GM12878 (cell line): ENCODE data around the gene SLC28A2. TPM values are rescaled to one million over a fixed set of nuclear protein-coding genes. Genes with fewer than 3 reads are reported as not detected.

ENCODE experiments used
- ATAC-seq: fragments of 200-7000 bp; cut with Tn5 transposase; 3 replicates; pipeline ENCODE4 v1.9.1; 2020; ENCODE audit warnings: mild to moderate bottlenecking, moderate library complexity
- BruUV-seq: library from RNA; stranded (reverse); fragments of 400-500 nt; replicated peaks from 2 replicates; lab custom pipeline; 2021; lab: Mats Ljungman, UMichigan
- CTCF ChIA-PET: fragments of 300-600 bp; sonication (Branson Sonifier 250); formaldehyde crosslinking; extraction: SDS; loops from one replicate; lab custom pipeline; 2021; ENCODE audit warnings: inconsistent platforms; lab: Yijun Ruan, JAX
- POLR2A ChIA-PET: fragments of 350-600 bp; formaldehyde crosslinking; extraction: SDS; loops from one replicate; lab custom pipeline; 2021; ENCODE audit warnings: inconsistent platforms; lab: Charles Lee
- RAD21 ChIA-PET: fragments of 300-600 bp; sonication (Branson Sonifier 250); formaldehyde crosslinking; loops from one replicate; lab custom pipeline; 2023; ENCODE audit warnings: antibody characterized with exemption; ENCODE audit not compliant: unreplicated experiment; lab: Charles Lee
- SMC1A ChIA-PET: fragments of 300-600 bp; sonication (Branson Sonifier 250); formaldehyde crosslinking; loops from one replicate; lab custom pipeline; 2023; ENCODE audit not compliant: unreplicated experiment, uncharacterized antibody; lab: Charles Lee
- DNase-seq: peaks from one replicate; pipeline ENCODE4 v3.0.0-alpha.2; 2011; ENCODE audit warnings: low read depth, low spot score
- FAIRE-seq: peaks from 3 replicates; lab custom pipeline; 2011; peaks lifted over from hg19 to GRCh38; lab: Jason Lieb, UNC
- H2AFZ ChIP-seq: 2 replicates; pipeline ENCODE4 v1.6.0; 2011; ENCODE audit warnings: low read depth, low read length, control low read depth; ENCODE audit not compliant: control insufficient read depth
- H3K27ac ChIP-seq: 2 replicates; pipeline ENCODE4 v1.5.1; 2011; ENCODE audit warnings: control low read depth; ENCODE audit not compliant: control insufficient read depth, insufficient read depth
- H3K27me3 ChIP-seq, 2 experiments: replicated peaks in 1 of 2; 2 replicates each; pipeline versions ENCODE4 v1.6.0 to v1.6.1; 2011; ENCODE audit warnings: low read length in 1 of 2; ENCODE audit not compliant: control insufficient read depth in 2 of 2, insufficient read depth in 2 of 2
- H3K36me3 ChIP-seq, 2 experiments: 2 replicates each; pipeline ENCODE4 v1.5.1; 2011; ENCODE audit warnings: low read length in 1 of 2; ENCODE audit not compliant: control insufficient read depth in 2 of 2, insufficient read depth in 2 of 2
- H3K4me1 ChIP-seq: 2 replicates; pipeline ENCODE4 v1.6.1; 2011; ENCODE audit warnings: mild to moderate bottlenecking, low read length, moderate library complexity, mixed read lengths; ENCODE audit not compliant: control insufficient read depth, insufficient read depth
- H3K4me2 ChIP-seq: 2 replicates; pipeline ENCODE4 v1.6.0; 2011; ENCODE audit warnings: control low read depth; ENCODE audit not compliant: control insufficient read depth, insufficient read depth
- H3K4me3 ChIP-seq: fragments of 200-600 bp; sonication (generic); 2 replicates; pipeline ENCODE4 v1.5.1; 2016
- H3K79me2 ChIP-seq: 2 replicates; pipeline ENCODE4 v1.6.0; 2011; ENCODE audit warnings: low read length; ENCODE audit not compliant: control insufficient read depth, insufficient read depth
- H3K9ac ChIP-seq: 2 replicates; pipeline ENCODE4 v1.8.0; 2011; ENCODE audit warnings: low read length, control low read depth, mixed read lengths; ENCODE audit not compliant: control insufficient read depth, insufficient read depth
- H3K9me3 ChIP-seq: replicated peaks from 3 replicates; pipeline ENCODE4 v1.5.1; 2011; ENCODE audit warnings: mild to moderate bottlenecking, low read length; ENCODE audit not compliant: control insufficient read depth, insufficient read depth
- H4K20me1 ChIP-seq: 2 replicates; pipeline ENCODE4 v1.6.0; 2011; ENCODE audit not compliant: control insufficient read depth, insufficient read depth
- BRCA1 ChIP-seq: IDR thresholded peaks from 2 replicates; pipeline ENCODE4 v1.6.1; 2011; ENCODE audit warnings: low read depth, low read length, improper control_type of control experiment
- CUX1 ChIP-seq: IDR thresholded peaks from 2 replicates; pipeline ENCODE4 v1.6.1; 2012; ENCODE audit warnings: improper control_type of control experiment, low read depth, low read length; ENCODE audit not compliant: insufficient replicate concordance
- DPF2 ChIP-seq: fragments of 450-650 bp; IDR thresholded peaks from 2 replicates; pipeline ENCODE4 v1.6.1; 2017; ENCODE audit warnings: mild to moderate bottlenecking
- EED ChIP-seq: sonication (generic); IDR thresholded peaks from 2 replicates; pipeline ENCODE4 v1.6.1; 2016; ENCODE audit warnings: antibody characterized with exemption, low read depth
- JUND ChIP-seq: IDR thresholded peaks from 2 replicates; pipeline ENCODE4 v1.6.1; 2012; ENCODE audit warnings: low read depth, mild to moderate bottlenecking, low read length, improper control_type of control experiment, moderate library complexity
- NFXL1 ChIP-seq: fragments of 450-650 bp; IDR thresholded peaks from 2 replicates; pipeline ENCODE4 v1.6.1; 2017; ENCODE audit warnings: antibody characterized with exemption, mild to moderate bottlenecking, borderline replicate concordance
- NR2F1 ChIP-seq: fragments of 450-650 bp; conservative IDR thresholded peaks from 2 replicates; pipeline ENCODE4 v1.6.1; 2017; ENCODE audit warnings: mild to moderate bottlenecking
- RBBP5 ChIP-seq: fragments of 200-600 bp; sonication (generic); conservative IDR thresholded peaks from 2 replicates; pipeline ENCODE4 v1.6.1; 2016
- SMC3 ChIP-seq: IDR thresholded peaks from 2 replicates; pipeline ENCODE4 v1.6.1; 2011; ENCODE audit warnings: low read length, improper control_type of control experiment, borderline replicate concordance
- SRF ChIP-seq, 2 experiments: IDR thresholded peaks; 2 replicates each; pipeline ENCODE4 v1.6.1; 2011; ENCODE audit warnings: low read depth in 2 of 2, low read length in 2 of 2, mild to moderate bottlenecking in 1 of 2, moderate library complexity in 1 of 2
- STAT3 ChIP-seq: IDR thresholded peaks from 2 replicates; pipeline ENCODE4 v1.6.1; 2011; ENCODE audit warnings: low read depth, low read length, improper control_type of control experiment
- YY1 ChIP-seq: IDR thresholded peaks from 2 replicates; pipeline ENCODE4 v1.6.1; 2011; ENCODE audit warnings: low read depth, mild to moderate bottlenecking, low read length
- WGBS: methylation state at CpG from one replicate; pipeline ENCODE4 v1.1.6; 2016; ENCODE audit warnings: low lambda C conversion rate; ENCODE audit not compliant: insufficient replicate concordance, insufficient coverage; ENCODE audit errors: missing lambda C conversion rate; 5-methylcytosine and 5-hydroxymethylcytosine counted together
- in situ Hi-C: fragments of 300-500 bp; cut with MboI; formaldehyde crosslinking; loops from 9 replicates; pipeline ENCODE4 v1.14.3; 2018; ENCODE audit warnings: mixed read lengths
- intact Hi-C: fragments of 100-400 bp; cut with micrococcal nuclease; formaldehyde crosslinking; loops from one replicate; pipeline ENCODE4 v1.14.2; 2022; ENCODE audit not compliant: unreplicated experiment
- polyA plus RNA-seq, 11 experiments: library from polyadenylated mRNA; depleted of rRNA in 4 of 11; unstranded in 6 of 11; stranded (reverse) in 5 of 11; fragments of >200 nt; fragmentation: Nextera tagmentation in 4 of 11; fragmentation: Illumina TruSeq in 1 of 11; extraction: Ambion mirVana in 4 of 11; extraction: Trizol in 1 of 11; gene quantifications; 1 replicate in 1 of 11; 2 replicates in 10 of 11; pipeline versions ENCODE4 v1.2.1 to v1.2.3, GENCODE V29; 2011 to 2016; ENCODE audit warnings: inconsistent platforms in 2 of 11, missing spikeins in 2 of 11, low read depth in 1 of 11
- total RNA-seq, 4 experiments: library from RNA; depleted of rRNA in 3 of 4; stranded (reverse); fragments of >200 nt in 3 of 4; fragmentation: Illumina TruSeq in 1 of 4; extraction: Trizol in 1 of 4; gene quantifications; 2 replicates each; pipeline versions ENCODE4 v1.2.1 to v1.2.3, GENCODE V29; 2013 to 2021
- TF ChIP-seq, protein P1 (sequence below): fragments of 450-650 bp; IDR thresholded peaks from 2 replicates; pipeline ENCODE4 v1.6.1; 2014; ENCODE audit warnings: mild to moderate bottlenecking
- TF ChIP-seq, protein P2 (sequence below): IDR thresholded peaks from 2 replicates; pipeline ENCODE4 v1.6.1; 2011; ENCODE audit warnings: borderline replicate concordance, low read depth, mild to moderate bottlenecking, moderate library complexity, low read length; ENCODE audit not compliant: insufficient read depth, poor library complexity, severe bottlenecking

SLC28A2 gene
- total and polyA plus RNA-seq, 10 of the 15 experiments (the other 5 are each of a cell fraction or from before 2014, with no cell fraction given): 0.02 to 0.21 (median 0.14) TPM; not detected in 6

- no peak for DNase-seq
- CTCF ChIA-PET: interaction anchor here (0.7 to 1.1 kb wide), 3 partner anchors 17 to 105 kb away, joined by 3 to 4 read pairs (median 4); no protein-coding TSS in a partner anchor
- no peaks in the 10 kb centered on the region for H4K20me1 ChIP-seq
- intact Hi-C loops (no loop called here), in situ Hi-C loops (no loop called here)
- H3K9ac ChIP-seq: no peak overlapping the region
- H3K79me2 ChIP-seq: no peaks in the 10 kb centered on the region
- SMC1A ChIA-PET: no interaction called here
- H3K4me1 ChIP-seq: no peaks in the 10 kb centered on the region
- H3K9me3 ChIP-seq: no peaks in the 10 kb centered on the region
- no TSS peak for BruUV-seq
- no peak overlapping the region for H2AFZ ChIP-seq
- RAD21 ChIA-PET: no interaction called here
- no peak for ATAC-seq
- no peak for FAIRE-seq
- no peak overlapping the region for H3K4me2 ChIP-seq
- H3K27me3 ChIP-seq: no peaks in the 10 kb centered on the region
- POLR2A ChIA-PET: no interaction called here
- H3K36me3 ChIP-seq: no peaks in the 10 kb centered on the region
- no peak overlapping the region for H3K27ac ChIP-seq
- 52% methylated on average over 2 of the region's 2 CpGs for WGBS
- H3K4me3 ChIP-seq: no peak overlapping the region
- TF ChIP-seq YY1 (no peak), JUND (no peak), NFXL1 (no peak), SRF (IDR thresholded peaks at IDR 0.05; ENCODE audit: low read depth in 2 of 2, low read length in 2 of 2) (no peak), BRCA1 (no peak), SMC3 (peak; percentile 31; the same call in 1 of the 2 replicates), RBBP5 (no peak), STAT3 (no peak), NR2F1 (no peak), DPF2 (no peak), EED (no peak), CUX1 (no peak)
- TF ChIP-seq, protein P1, sequence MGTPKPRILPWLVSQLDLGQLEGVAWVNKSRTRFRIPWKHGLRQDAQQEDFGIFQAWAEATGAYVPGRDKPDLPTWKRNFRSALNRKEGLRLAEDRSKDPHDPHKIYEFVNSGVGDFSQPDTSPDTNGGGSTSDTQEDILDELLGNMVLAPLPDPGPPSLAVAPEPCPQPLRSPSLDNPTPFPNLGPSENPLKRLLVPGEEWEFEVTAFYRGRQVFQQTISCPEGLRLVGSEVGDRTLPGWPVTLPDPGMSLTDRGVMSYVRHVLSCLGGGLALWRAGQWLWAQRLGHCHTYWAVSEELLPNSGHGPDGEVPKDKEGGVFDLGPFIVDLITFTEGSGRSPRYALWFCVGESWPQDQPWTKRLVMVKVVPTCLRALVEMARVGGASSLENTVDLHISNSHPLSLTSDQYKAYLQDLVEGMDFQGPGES: no peak
- TF ChIP-seq, protein P2, sequence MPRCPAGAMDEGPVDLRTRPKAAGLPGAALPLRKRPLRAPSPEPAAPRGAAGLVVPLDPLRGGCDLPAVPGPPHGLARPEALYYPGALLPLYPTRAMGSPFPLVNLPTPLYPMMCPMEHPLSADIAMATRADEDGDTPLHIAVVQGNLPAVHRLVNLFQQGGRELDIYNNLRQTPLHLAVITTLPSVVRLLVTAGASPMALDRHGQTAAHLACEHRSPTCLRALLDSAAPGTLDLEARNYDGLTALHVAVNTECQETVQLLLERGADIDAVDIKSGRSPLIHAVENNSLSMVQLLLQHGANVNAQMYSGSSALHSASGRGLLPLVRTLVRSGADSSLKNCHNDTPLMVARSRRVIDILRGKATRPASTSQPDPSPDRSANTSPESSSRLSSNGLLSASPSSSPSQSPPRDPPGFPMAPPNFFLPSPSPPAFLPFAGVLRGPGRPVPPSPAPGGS: no peak
Observed at GRCh38 chr15:45268135-45268534, 16.1 kb downstream of the SLC28A2 start.
